Neural progenitor cell (in vitro differentiated cells): ENCODE data around the gene USP1. TPM values are rescaled to one million over a fixed set of nuclear protein-coding genes. Genes with fewer than 3 reads are reported as not detected.

Experiments used
- DNase-seq: peaks from one replicate; pipeline ENCODE4 v3.0.0-alpha.2; 2016; ENCODE audit warnings: low spot score
- H2AFZ ChIP-seq: fragments of 200-600 bp; sonication (generic); replicated peaks from 2 replicates; pipeline ENCODE4 v1.6.1; 2016; ENCODE audit warnings: antibody characterized with exemption
- H3F3A ChIP-seq: fragments of 200-600 bp; sonication (generic); 2 replicates; pipeline ENCODE4 v1.6.1; 2016; ENCODE audit warnings: antibody characterized with exemption, low read depth
- H3K27ac ChIP-seq: fragments of 200-600 bp; sonication (generic); 2 replicates; pipeline ENCODE4 v1.5.1; 2016; ENCODE audit warnings: mild to moderate bottlenecking
- H3K27me3 ChIP-seq: fragments of 200-600 bp; sonication (generic); 2 replicates; pipeline ENCODE4 v1.6.1; 2016; ENCODE audit warnings: mild to moderate bottlenecking, moderate library complexity
- H3K36me3 ChIP-seq: fragments of 200-600 bp; sonication (generic); 2 replicates; pipeline ENCODE4 v1.5.1; 2016
- H3K4me1 ChIP-seq: fragments of 200-600 bp; sonication (generic); 2 replicates; pipeline ENCODE4 v1.6.1; 2016; ENCODE audit warnings: mixed run types
- H3K4me2 ChIP-seq: fragments of 200-600 bp; sonication (generic); 2 replicates; pipeline ENCODE4 v1.6.1; 2016
- H3K4me3 ChIP-seq: fragments of 200-600 bp; sonication (generic); 2 replicates; pipeline ENCODE4 v1.5.1; 2016
- H3K79me2 ChIP-seq: fragments of 200-600 bp; sonication (generic); 2 replicates; pipeline ENCODE4 v1.6.1; 2016; ENCODE audit warnings: low read depth
- H3K9ac ChIP-seq: fragments of 200-600 bp; sonication (generic); 2 replicates; pipeline ENCODE4 v1.6.1; 2016
- H3K9me3 ChIP-seq: fragments of 200-600 bp; sonication (generic); 2 replicates; pipeline ENCODE4 v1.5.1; 2016; ENCODE audit warnings: low read depth
- H4K20me1 ChIP-seq: fragments of 200-600 bp; sonication (generic); 2 replicates; pipeline ENCODE4 v1.6.1; 2016; ENCODE audit warnings: low read depth
- H3K27ac Mint-ChIP-seq: 3 replicates; pipeline ENCODE4 v1.8.0; 2021; ENCODE audit warnings: mixed read lengths
- H3K27me3 Mint-ChIP-seq: 2 replicates; pipeline ENCODE4 v1.8.0; 2022; ENCODE audit warnings: low read depth, mild to moderate bottlenecking, inconsistent platforms, moderate library complexity, mixed read lengths; ENCODE audit not compliant: insufficient read depth
- H3K36me3 Mint-ChIP-seq: 3 replicates; pipeline ENCODE4 v1.8.0; 2021; ENCODE audit warnings: mixed read lengths
- H3K4me1 Mint-ChIP-seq: 3 replicates; pipeline ENCODE4 v1.8.0; 2021; ENCODE audit warnings: mixed read lengths
- H3K4me3 Mint-ChIP-seq: 3 replicates; pipeline ENCODE4 v1.8.0; 2021; ENCODE audit warnings: mild to moderate bottlenecking, moderate library complexity, mixed read lengths
- H3K9me3 Mint-ChIP-seq: 3 replicates; pipeline ENCODE4 v1.8.0; 2020; ENCODE audit warnings: mixed read lengths
- EZH2 ChIP-seq: fragments of 200-600 bp; sonication (generic); IDR thresholded peaks from 2 replicates; pipeline ENCODE4 v1.6.1; 2017; ENCODE audit warnings: antibody characterized with exemption, mild to moderate bottlenecking, moderate library complexity
- EZH2phosphoT487 ChIP-seq: fragments of 200-600 bp; sonication (generic); IDR thresholded peaks from 2 replicates; pipeline ENCODE4 v1.6.1; 2017; ENCODE audit warnings: antibody characterized with exemption
- total RNA-seq: library from RNA; depleted of rRNA; stranded (reverse); fragments of >200 nt; gene quantifications from 2 replicates; pipeline ENCODE4 v1.2.3, GENCODE V29; 2015; ENCODE audit warnings: low replicate concordance
- TF ChIP-seq, protein P1 (sequence below): fragments of 200-600 bp; sonication (generic); IDR thresholded peaks from 2 replicates; pipeline ENCODE4 v1.5.1; 2017; ENCODE audit warnings: antibody characterized with exemption, mild to moderate bottlenecking

Gene USP1
- total RNA-seq, 1 donor from 2014 or later: 106 TPM

DNA sequence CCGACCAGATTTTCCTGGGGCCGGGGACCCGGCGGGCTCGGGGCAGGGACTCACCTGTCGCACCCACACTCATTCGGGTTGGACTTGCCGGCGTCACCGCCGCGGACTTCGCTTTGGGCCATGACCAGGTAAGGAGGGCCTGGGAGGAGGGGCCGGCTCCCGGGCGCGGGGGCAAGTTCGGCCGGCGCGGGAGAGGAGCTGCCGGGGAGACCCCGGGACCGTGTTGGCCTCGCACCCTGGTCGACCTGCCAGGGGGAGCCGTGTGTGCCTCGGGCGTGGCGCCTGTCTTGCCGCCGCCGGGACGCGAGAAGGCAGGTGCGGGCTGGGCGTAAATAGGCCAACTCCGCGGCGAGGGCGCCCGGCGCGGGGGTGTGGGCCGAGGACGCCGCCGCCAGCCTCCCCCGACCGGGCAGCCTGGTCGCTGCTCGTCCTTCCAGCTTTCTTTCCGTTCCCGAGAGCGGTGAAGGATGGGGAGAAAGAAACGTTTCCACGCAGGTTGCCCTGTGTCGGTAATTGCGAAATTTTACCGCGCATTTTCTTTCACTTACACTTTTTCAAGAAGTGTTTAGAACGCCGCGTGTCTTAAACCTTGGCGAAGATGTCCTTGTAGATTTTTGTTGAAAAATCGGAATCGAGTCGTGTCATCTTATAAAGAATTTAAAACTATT, 558 bp downstream of the USP1 start:
- peak overlapping the region; percentile 90 for H2AFZ ChIP-seq
- peak overlapping the region; percentile 92 for H3K4me3 ChIP-seq
- peaks cover 43% of the 10 kb centered on the region for H4K20me1 ChIP-seq
- peaks cover 63% of the 10 kb centered on the region for H3K79me2 ChIP-seq
- Mint-ChIP-seq H3K9me3 (no peaks in the 10 kb centered on the region), H3K4me3 (peak overlapping the region; percentile 95), H3K27ac (peak overlapping the region; percentile 62), H3K36me3 (peaks cover 14% of the 10 kb centered on the region), H3K27me3 (peaks cover 11% of the 10 kb centered on the region), H3K4me1 (peaks cover 19% of the 10 kb centered on the region)
- no peaks in the 10 kb centered on the region for H3K27me3 ChIP-seq
- H3K9me3 ChIP-seq: no peaks in the 10 kb centered on the region
- H3K4me1 ChIP-seq: peaks cover 28% of the 10 kb centered on the region
- H3K4me2 ChIP-seq: peak overlapping the region; percentile 91
- TF ChIP-seq EZH2phosphoT487: no peak
- DNase-seq: peak; percentile 61
- H3K9ac ChIP-seq: peak overlapping the region; percentile 92
- H3K27ac ChIP-seq: peak overlapping the region; percentile 100
- H3K36me3 ChIP-seq: peaks cover 20% of the 10 kb centered on the region
- H3F3A ChIP-seq: peaks cover 31% of the 10 kb centered on the region

DNA sequence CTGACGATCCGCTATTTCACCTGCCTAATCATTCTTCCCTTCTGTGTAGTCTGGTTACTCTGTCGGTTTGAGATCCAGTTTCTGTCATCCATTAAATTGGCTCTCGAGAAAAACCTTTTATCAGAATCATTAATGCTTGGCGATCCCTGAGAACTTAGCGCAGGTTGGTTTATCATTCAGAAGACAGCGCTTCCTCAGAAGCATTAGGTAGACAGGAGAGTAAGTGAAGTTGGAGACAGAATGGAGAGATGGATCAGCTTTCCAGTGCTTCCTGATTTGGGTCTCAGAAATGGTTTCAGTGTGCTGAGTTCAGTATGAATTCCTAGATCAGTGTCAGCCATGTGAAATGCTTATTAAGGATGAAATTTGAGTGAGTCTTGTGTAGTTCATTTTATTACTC, 1.3 kb downstream of the USP1 start:
- peaks cover 27% of the 10 kb centered on the region for H3K4me1 ChIP-seq
- peaks cover 23% of the 10 kb centered on the region for H3K36me3 ChIP-seq
- no peak overlapping the region for H3K27ac ChIP-seq
- peak overlapping the region; percentile 95 for H3K4me3 Mint-ChIP-seq
- no peaks in the 10 kb centered on the region for H3K27me3 ChIP-seq
- peak overlapping the region; percentile 92 for H3K4me3 ChIP-seq
- peak overlapping the region; percentile 92 for H3K9ac ChIP-seq
- peak overlapping the region; percentile 62 for H3K27ac Mint-ChIP-seq
- H3K4me2 ChIP-seq: peak overlapping the region; percentile 91
- no peak for TF ChIP-seq EZH2
- no peak for TF ChIP-seq EZH2phosphoT487
- TF ChIP-seq, protein P1, sequence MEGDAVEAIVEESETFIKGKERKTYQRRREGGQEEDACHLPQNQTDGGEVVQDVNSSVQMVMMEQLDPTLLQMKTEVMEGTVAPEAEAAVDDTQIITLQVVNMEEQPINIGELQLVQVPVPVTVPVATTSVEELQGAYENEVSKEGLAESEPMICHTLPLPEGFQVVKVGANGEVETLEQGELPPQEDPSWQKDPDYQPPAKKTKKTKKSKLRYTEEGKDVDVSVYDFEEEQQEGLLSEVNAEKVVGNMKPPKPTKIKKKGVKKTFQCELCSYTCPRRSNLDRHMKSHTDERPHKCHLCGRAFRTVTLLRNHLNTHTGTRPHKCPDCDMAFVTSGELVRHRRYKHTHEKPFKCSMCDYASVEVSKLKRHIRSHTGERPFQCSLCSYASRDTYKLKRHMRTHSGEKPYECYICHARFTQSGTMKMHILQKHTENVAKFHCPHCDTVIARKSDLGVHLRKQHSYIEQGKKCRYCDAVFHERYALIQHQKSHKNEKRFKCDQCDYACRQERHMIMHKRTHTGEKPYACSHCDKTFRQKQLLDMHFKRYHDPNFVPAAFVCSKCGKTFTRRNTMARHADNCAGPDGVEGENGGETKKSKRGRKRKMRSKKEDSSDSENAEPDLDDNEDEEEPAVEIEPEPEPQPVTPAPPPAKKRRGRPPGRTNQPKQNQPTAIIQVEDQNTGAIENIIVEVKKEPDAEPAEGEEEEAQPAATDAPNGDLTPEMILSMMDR: no peak
- H3K79me2 ChIP-seq: peaks cover 70% of the 10 kb centered on the region
- no peaks in the 10 kb centered on the region for H3K9me3 ChIP-seq
- H3K4me1 Mint-ChIP-seq: peaks cover 19% of the 10 kb centered on the region
- peaks cover 31% of the 10 kb centered on the region for H3F3A ChIP-seq
- peaks cover 11% of the 10 kb centered on the region for H3K27me3 Mint-ChIP-seq
- H3K9me3 Mint-ChIP-seq: no peaks in the 10 kb centered on the region
- no peak overlapping the region for H2AFZ ChIP-seq
- H4K20me1 ChIP-seq: peaks cover 43% of the 10 kb centered on the region
- peaks cover 14% of the 10 kb centered on the region for H3K36me3 Mint-ChIP-seq
- no peak for DNase-seq

DNA sequence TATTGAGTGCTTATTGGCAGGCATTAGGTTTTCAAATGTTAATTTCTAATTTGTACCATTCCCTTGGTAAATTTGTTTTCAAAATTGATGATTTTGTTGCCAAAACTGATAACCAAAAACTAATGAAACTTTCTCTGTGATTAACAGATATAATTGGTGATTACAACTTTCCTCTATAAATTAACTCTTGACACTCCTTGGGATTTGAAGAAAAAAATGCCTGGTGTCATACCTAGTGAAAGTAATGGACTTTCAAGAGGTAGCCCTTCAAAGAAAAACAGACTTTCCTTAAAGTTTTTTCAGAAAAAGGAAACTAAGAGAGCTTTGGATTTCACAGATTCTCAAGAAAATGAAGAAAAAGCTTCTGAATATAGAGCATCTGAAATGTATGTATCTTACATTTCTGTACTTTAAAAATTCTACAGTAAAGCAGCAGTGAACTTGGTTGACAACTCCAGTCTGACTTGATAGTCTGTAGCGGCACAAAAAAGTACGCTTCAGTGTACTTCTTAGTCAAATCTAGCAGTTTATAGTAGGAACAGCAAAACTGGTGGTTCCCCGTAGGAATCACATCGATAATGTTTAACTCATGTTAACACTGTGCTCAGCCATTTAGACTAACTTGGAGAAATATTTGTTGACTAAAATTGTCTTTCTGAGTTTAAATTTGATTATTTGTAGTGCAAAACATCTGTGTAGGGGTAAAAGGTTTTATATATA, 3.0 kb downstream of the USP1 start:
- Histone ChIP-seq H3K4me1 (peaks cover 20% of the 10 kb centered on the region), H3F3A (peaks cover 33% of the 10 kb centered on the region), H3K4me3 (peak overlapping the region; percentile 92), H2AFZ (no peak overlapping the region), H3K27me3 (no peaks in the 10 kb centered on the region), H4K20me1 (peaks cover 43% of the 10 kb centered on the region), H3K79me2 (peaks cover 83% of the 10 kb centered on the region), H3K9ac (peak overlapping the region; percentile 0), H3K4me2 (peak overlapping the region; percentile 91), H3K27ac (no peak overlapping the region), H3K9me3 (no peaks in the 10 kb centered on the region), H3K36me3 (peaks cover 37% of the 10 kb centered on the region)
- no peaks in the 10 kb centered on the region for H3K9me3 Mint-ChIP-seq
- DNase-seq: no peak
- H3K4me3 Mint-ChIP-seq: peak overlapping the region; percentile 95
- H3K27ac Mint-ChIP-seq: no peak overlapping the region
- peaks cover 11% of the 10 kb centered on the region for H3K27me3 Mint-ChIP-seq
- peaks cover 22% of the 10 kb centered on the region for H3K36me3 Mint-ChIP-seq
- H3K4me1 Mint-ChIP-seq: peaks cover 19% of the 10 kb centered on the region
- TF ChIP-seq EZH2 (no peak), EZH2phosphoT487 (no peak)
- TF ChIP-seq, protein P1: no peak
